Measurements from ENCODE around the gene DENND1A. TPM values are rescaled to one million over a fixed set of nuclear protein-coding genes. Genes with fewer than 3 reads are reported as not detected.

Gene DENND1A
- total RNA-seq, 1 experiment from 2014 or later, result 29.7 TPM

- POLR2A ChIA-PET (ENCODE audit: unreplicated experiment), result no interaction called here
- no peaks in the 10 kb centered on the region for H3F3A ChIP-seq (ENCODE audit: low read length, unreplicated experiment)
- H3K9me3 ChIP-seq (ENCODE audit: low read length), result no peaks in the 10 kb centered on the region
- H3K27me3 ChIP-seq (ENCODE audit: low read length), result no peaks in the 10 kb centered on the region
- H3K4me1 ChIP-seq (ENCODE audit: insufficient read depth, low read length), result no peaks in the 10 kb centered on the region
- H3K4me2 ChIP-seq (ENCODE audit: low read length), result no peak overlapping the region
- no peak for ATAC-seq
- no peaks in the 10 kb centered on the region for H3K36me3 ChIP-seq (ENCODE audit: low read depth, low read length)
- no peak overlapping the region for H3K4me3 ChIP-seq (ENCODE audit: low read length)
- TF ChIP-seq EZH2 (IDR thresholded peaks at IDR 0.05; ENCODE audit: low read length, unreplicated experiment), result no peak
- TF ChIP-seq CTCF (conservative IDR thresholded peaks at IDR 0.05; ENCODE audit: low read depth, low read length), result no peak
- no peak for TF ChIP-seq EZH2phosphoT487 (IDR thresholded peaks at IDR 0.05; ENCODE audit: borderline replicate concordance, low read length)
- no peak overlapping the region for H3K27ac ChIP-seq (ENCODE audit: low read length)
- H3K9me2 ChIP-seq (replicated peaks; ENCODE audit: low read length), result no peaks in the 10 kb centered on the region
- CTCF ChIA-PET, result no interaction called here
- H2AFZ ChIP-seq (ENCODE audit: low read length), result no peak overlapping the region
- no peaks in the 10 kb centered on the region for H4K20me1 ChIP-seq (ENCODE audit: low read length)
- no peak for DNase-seq
- no TSS peak for BruUV-seq (replicated peaks)
- no peak overlapping the region for H3K9ac ChIP-seq (ENCODE audit: low read length)
- no peaks in the 10 kb centered on the region for H3K79me2 ChIP-seq (ENCODE audit: low read length)
- intact Hi-C loops (cut with micrococcal nuclease), result no loop called here
Measured at GRCh38 chr9:123450996-123451395, 478.9 kb downstream of the DENND1A start.

GRCh38 chr9:123450098-123450770, 479.7 kb downstream of the DENND1A start:
- no peaks in the 10 kb centered on the region for H3F3A ChIP-seq (ENCODE audit: low read length, unreplicated experiment)
- no peaks in the 10 kb centered on the region for H3K36me3 ChIP-seq (ENCODE audit: low read depth, low read length)
- TF ChIP-seq EZH2phosphoT487 (IDR thresholded peaks at IDR 0.05; ENCODE audit: borderline replicate concordance, low read length), result no peak
- TF ChIP-seq EZH2 (IDR thresholded peaks at IDR 0.05; ENCODE audit: low read length, unreplicated experiment), result no peak
- TF ChIP-seq CTCF (conservative IDR thresholded peaks at IDR 0.05; ENCODE audit: low read depth, low read length), result no peak
- H2AFZ ChIP-seq (ENCODE audit: low read length), result no peak overlapping the region
- ChIA-PET POLR2A (ENCODE audit: unreplicated experiment) (no interaction called here), CTCF (no interaction called here)
- no peaks in the 10 kb centered on the region for H3K27me3 ChIP-seq (ENCODE audit: low read length)
- H3K79me2 ChIP-seq (ENCODE audit: low read length), result no peaks in the 10 kb centered on the region
- no peak for DNase-seq
- H3K4me1 ChIP-seq (ENCODE audit: insufficient read depth, low read length), result no peaks in the 10 kb centered on the region
- no peaks in the 10 kb centered on the region for H4K20me1 ChIP-seq (ENCODE audit: low read length)
- no peaks in the 10 kb centered on the region for H3K9me3 ChIP-seq (ENCODE audit: low read length)
- H3K4me3 ChIP-seq (ENCODE audit: low read length), result no peak overlapping the region
- no peak overlapping the region for H3K4me2 ChIP-seq (ENCODE audit: low read length)
- no peak for ATAC-seq
- no peaks in the 10 kb centered on the region for H3K9me2 ChIP-seq (replicated peaks; ENCODE audit: low read length)
- intact Hi-C loops (cut with micrococcal nuclease), result no loop called here
- no TSS peak for BruUV-seq (replicated peaks)
- no peak overlapping the region for H3K27ac ChIP-seq (ENCODE audit: low read length)
- H3K9ac ChIP-seq (ENCODE audit: low read length), result no peak overlapping the region

GRCh38 chr9:123447934-123448646, 481.8 kb downstream of the DENND1A start:
- BruUV-seq (replicated peaks), result no TSS peak
- H3F3A ChIP-seq (ENCODE audit: low read length, unreplicated experiment), result no peaks in the 10 kb centered on the region
- CTCF ChIA-PET, result no interaction called here

More at GRCh38 chr9:123447934-123448646, 481.8 kb downstream of the DENND1A start:
- POLR2A ChIA-PET (ENCODE audit: unreplicated experiment), result no interaction called here
- Histone ChIP-seq H3K4me2 (ENCODE audit: low read length) (no peak overlapping the region), H3K9me3 (ENCODE audit: low read length) (no peaks in the 10 kb centered on the region), H3K27me3 (ENCODE audit: low read length) (no peaks in the 10 kb centered on the region), H4K20me1 (ENCODE audit: low read length) (no peaks in the 10 kb centered on the region), H3K27ac (ENCODE audit: low read length) (no peak overlapping the region), H3K36me3 (ENCODE audit: low read depth, low read length) (no peaks in the 10 kb centered on the region), H2AFZ (ENCODE audit: low read length) (no peak overlapping the region), H3K4me3 (ENCODE audit: low read length) (no peak overlapping the region), H3K4me1 (ENCODE audit: insufficient read depth, low read length) (no peaks in the 10 kb centered on the region), H3K79me2 (ENCODE audit: low read length) (no peaks in the 10 kb centered on the region), H3K9ac (ENCODE audit: low read length) (no peak overlapping the region), H3K9me2 (replicated peaks; ENCODE audit: low read length) (no peaks in the 10 kb centered on the region)
- ATAC-seq (no peak), DNase-seq (no peak)
- TF ChIP-seq CTCF (conservative IDR thresholded peaks at IDR 0.05; ENCODE audit: low read depth, low read length), result no peak
- TF ChIP-seq EZH2 (IDR thresholded peaks at IDR 0.05; ENCODE audit: low read length, unreplicated experiment), result no peak
- no peak for TF ChIP-seq EZH2phosphoT487 (IDR thresholded peaks at IDR 0.05; ENCODE audit: borderline replicate concordance, low read length)
- intact Hi-C loops (cut with micrococcal nuclease), result no loop called here

Measured in PC-3 (cell line).